ENCODE data around the gene VAC14.

- TF ChIP-seq TAF1 (IDR thresholded peaks at IDR 0.05; ENCODE audit: borderline replicate concordance, low read depth, low read length): no peak
- TF ChIP-seq POLR2A (IDR thresholded peaks at IDR 0.05; ENCODE audit: low read depth, low read length): no peak
- no peak for TF ChIP-seq POLR2AphosphoS5 (IDR thresholded peaks at IDR 0.05; ENCODE audit: low read depth, low read length)
These were observed 3.3 kb upstream of the VAC14 start for GRCh38 chr16:70804153-70804733.
